ENCODE data around the gene USP31.
A peak's percentile ranks its signal among the peaks of the same experiment; 100 is the strongest.

The USP31 gene

GRCh38 chr16:23082161-23082788 is 67.0 kb downstream of the USP31 start:
- H3K4me3 ChIP-seq (ENCODE audit: low read length): no peak overlapping the region
- TF ChIP-seq, protein P1, sequence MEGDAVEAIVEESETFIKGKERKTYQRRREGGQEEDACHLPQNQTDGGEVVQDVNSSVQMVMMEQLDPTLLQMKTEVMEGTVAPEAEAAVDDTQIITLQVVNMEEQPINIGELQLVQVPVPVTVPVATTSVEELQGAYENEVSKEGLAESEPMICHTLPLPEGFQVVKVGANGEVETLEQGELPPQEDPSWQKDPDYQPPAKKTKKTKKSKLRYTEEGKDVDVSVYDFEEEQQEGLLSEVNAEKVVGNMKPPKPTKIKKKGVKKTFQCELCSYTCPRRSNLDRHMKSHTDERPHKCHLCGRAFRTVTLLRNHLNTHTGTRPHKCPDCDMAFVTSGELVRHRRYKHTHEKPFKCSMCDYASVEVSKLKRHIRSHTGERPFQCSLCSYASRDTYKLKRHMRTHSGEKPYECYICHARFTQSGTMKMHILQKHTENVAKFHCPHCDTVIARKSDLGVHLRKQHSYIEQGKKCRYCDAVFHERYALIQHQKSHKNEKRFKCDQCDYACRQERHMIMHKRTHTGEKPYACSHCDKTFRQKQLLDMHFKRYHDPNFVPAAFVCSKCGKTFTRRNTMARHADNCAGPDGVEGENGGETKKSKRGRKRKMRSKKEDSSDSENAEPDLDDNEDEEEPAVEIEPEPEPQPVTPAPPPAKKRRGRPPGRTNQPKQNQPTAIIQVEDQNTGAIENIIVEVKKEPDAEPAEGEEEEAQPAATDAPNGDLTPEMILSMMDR (conservative IDR thresholded peaks at IDR 0.05; ENCODE audit: low read length): peak; percentile 14
- peak; percentile 56 for DNase-seq (ENCODE audit: low read depth)

DNA sequence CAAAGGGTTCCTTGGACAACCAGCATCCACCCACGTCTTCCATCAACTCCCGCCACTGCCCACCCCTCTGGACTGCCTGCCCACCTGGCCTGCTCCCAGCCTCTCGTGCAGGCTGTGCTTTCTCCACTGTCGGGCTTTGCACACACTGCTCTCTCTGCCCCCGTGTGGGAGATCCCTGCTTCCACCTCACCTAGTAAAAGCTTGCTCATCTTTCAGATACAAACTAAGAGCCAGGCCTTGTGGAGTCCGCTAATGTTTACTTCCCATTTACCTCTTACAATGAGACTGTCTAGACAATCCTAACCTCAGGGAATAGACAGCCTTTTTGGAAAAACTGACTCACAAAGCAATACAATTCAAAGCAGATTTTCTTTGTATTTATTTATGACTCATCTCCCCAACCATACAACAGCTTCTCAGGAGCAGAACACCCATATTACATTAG is 67.6 kb downstream of the USP31 start:
- DNase-seq (ENCODE audit: low read depth): peak; percentile 83
- TF ChIP-seq, protein P1 (conservative IDR thresholded peaks at IDR 0.05; ENCODE audit: low read length): peak; percentile 17; the same call in 1 of the 2 replicates
- H3K4me3 ChIP-seq (ENCODE audit: low read length): no peak overlapping the region

DNA sequence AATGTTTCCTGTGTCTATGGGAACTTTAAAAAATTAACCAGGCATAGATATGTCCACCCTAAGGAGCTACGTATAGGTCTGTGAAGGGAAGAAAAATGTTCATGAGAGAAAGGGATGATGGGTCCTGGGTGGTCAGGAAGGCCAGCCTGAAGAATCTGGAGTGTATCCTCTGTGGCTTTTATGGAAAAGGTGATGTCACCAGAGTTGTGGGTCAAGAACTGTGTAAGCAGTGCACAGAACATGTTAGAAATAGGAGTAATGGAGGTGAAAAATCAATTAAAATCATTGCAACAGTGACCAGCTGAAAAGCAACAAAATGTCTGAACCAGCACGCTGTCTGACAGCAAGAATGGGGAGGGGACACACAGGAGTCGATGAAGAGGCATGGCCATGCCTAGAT is 68.5 kb downstream of the USP31 start:
- no peak for DNase-seq (ENCODE audit: low read depth)
- TF ChIP-seq, protein P1 (conservative IDR thresholded peaks at IDR 0.05; ENCODE audit: low read length): no peak
- no peak overlapping the region for H3K4me3 ChIP-seq (ENCODE audit: low read length)

DNA sequence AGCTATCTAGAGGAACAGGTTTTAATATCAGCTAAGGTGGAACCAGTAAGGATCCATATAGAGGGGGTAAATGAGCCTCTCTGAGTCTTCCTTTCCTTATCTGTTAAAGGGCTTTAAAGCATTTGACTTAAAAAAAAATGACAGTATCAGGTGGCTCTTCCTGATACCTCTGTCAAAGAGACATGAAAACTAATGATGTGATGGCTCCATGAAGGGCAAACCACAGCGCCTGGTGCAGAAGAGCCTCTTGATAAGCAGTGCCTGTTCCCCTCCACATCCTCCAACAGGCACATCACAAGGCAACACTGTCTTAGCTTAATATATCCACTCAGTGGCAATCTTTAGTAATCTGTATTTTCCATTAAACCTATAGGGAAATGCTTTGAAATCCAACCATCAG is 68.9 kb downstream of the USP31 start:
- H3K4me3 ChIP-seq (ENCODE audit: low read length): no peak overlapping the region
- TF ChIP-seq, protein P1 (conservative IDR thresholded peaks at IDR 0.05; ENCODE audit: low read length): no peak
- DNase-seq (ENCODE audit: low read depth): no peak

GRCh38 chr16:23079675-23080301 is 69.5 kb downstream of the USP31 start:
- no peak for DNase-seq (ENCODE audit: low read depth)
- TF ChIP-seq, protein P1 (conservative IDR thresholded peaks at IDR 0.05; ENCODE audit: low read length): no peak
- no peak overlapping the region for H3K4me3 ChIP-seq (ENCODE audit: low read length)

DNA sequence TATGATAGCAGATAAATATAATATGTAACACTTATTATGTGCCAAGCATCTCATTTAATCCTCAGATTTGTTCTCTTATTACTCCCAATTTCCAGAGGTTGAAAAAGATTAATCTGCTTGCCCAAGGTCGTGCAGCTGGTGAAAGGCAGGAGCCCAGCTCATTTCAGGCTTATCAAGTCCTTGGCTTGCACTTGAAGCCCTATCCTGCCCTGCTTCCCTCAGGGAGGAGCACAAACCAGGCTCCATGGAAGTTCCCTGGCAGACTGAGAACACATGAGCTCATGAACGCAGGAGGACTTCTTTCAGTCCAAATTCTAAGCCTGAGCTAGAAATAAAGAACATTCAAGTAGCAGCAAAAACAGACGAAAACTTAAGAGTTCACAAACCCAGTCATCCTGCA is 74.8 kb downstream of the USP31 start:
- DNase-seq (ENCODE audit: low read depth): no peak
- H3K4me3 ChIP-seq (ENCODE audit: low read length): no peak overlapping the region
- TF ChIP-seq, protein P1 (conservative IDR thresholded peaks at IDR 0.05; ENCODE audit: low read length): no peak

Measured in AG10803 (cell line).